Urothelium cell line (cell line): ENCODE data around the gene OVCA2.

ENCODE experiments used
- DNase-seq: peaks from one replicate; pipeline ENCODE4 v3.0.0; 2011; ENCODE audit warnings: low spot score, mixed read lengths
- FAIRE-seq: peaks from 2 replicates; lab custom pipeline; 2011; peaks lifted over from hg19 to GRCh38; lab: Jason Lieb, UNC

The OVCA2 gene

DNA sequence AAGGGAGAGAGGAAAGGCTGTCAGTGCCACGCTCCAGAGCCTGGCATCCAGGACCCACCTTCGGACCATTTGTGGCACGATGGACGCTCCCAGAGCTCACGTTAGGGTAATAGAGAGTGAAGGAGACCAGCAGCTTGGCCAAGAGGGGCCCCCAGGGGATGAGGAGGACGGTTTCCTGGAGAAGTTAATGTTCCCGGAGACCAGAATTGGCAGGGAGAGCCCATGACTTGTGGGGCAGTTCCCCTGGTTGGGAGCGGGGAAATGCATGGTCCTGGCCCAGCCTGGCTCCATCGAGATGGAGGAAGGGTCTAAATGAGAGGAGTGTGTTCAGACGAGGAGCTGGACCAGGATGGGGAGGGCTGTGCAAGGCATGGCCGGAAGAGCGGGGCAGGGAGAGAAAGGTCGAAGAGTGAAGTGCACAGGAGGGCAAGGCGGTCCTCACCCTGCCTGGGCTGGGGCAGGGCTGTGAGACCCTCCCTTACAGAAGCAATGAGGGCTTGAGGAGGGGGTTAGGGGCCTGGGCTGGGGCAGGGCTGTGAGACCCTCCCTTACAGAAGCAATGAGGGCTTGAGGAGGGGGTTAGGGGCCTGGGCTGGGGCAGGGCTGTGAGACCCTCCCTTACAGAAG, 10.2 kb downstream of the OVCA2 start:
- DNase-seq = no peak
- FAIRE-seq = no peak

- DNase-seq (no peak), FAIRE-seq (no peak)
These were observed 11.8 kb downstream of the OVCA2 start for GRCh38 chr17:2053380-2054261.

DNA sequence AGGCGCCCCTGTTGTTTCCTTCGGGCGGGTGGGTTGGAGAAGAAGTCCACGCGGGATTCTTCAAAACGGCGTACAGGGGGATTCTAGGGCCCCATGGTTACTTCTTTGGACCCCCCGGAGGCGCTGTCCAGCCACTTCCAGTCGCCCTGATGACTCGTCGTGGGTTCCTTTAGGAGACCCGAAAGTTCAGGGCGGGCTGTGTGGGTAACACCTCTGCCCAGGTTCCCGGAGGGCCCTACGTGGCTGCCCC, 12.4 kb downstream of the OVCA2 start:
- DNase-seq = no peak
- no peak for FAIRE-seq

- DNase-seq (no peak), FAIRE-seq (no peak)
These were observed 12.9 kb downstream of the OVCA2 start, which contains the start of gene HIC1 for GRCh38 chr17:2054512-2055291. TSS of gene HIC1 (plus strand) at chr17:2055103. CDS start at chr17:2056691, 1,588 bp downstream.

DNA sequence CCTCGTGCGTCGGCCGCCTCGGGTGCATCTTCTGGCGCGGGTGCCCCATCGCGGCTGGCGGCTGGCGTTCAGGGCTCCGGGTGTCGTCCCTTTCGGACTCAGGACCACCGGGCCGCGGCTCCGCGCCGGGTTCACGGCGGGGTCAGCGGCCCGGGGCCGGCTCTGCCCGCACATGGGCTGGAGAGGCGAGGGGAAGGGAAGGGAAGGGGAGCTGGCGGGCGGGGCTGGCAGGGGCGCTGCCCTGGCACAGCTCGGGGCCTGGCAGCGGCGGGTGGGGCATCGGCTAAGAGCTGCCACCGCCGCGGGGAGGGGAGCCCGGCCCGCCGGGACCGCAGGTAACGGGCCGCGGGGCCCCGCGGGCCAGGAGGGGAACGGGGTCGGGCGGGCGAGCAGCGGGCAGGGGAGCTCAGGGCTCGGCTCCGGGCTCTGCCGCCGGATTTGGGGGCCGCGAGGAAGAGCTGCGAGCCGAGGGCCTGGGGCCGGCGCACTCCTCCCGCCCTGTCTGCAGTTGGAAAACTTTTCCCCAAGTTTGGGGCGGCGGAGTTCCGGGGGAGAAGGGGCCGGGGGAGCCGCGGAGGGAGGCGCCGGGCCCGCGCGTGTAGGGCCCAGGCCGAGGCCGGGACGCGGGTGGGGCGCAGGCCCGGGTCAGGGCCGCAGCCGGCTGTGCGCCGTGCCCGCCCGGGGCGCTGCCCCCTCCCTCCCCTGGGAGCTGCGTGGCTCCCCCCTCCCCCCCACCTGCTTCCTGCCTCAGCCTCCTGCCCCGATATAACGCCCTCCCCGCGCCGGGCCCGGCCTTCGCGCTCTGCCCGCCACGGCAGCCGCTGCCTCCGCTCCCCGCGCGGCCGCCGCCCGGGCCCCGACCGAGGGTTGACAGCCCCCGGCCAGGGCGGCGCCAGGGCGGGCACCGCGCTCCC, 13.7 kb downstream of the OVCA2 start:
- no peak for DNase-seq
- no peak for FAIRE-seq

GRCh38 chr17:2056206-2057174, 14.7 kb downstream of the OVCA2 start:
- FAIRE-seq = no peak
- no peak for DNase-seq

GRCh38 chr17:2057175-2057759, 15.4 kb downstream of the OVCA2 start:
- no peak for FAIRE-seq
- DNase-seq = no peak

DNA sequence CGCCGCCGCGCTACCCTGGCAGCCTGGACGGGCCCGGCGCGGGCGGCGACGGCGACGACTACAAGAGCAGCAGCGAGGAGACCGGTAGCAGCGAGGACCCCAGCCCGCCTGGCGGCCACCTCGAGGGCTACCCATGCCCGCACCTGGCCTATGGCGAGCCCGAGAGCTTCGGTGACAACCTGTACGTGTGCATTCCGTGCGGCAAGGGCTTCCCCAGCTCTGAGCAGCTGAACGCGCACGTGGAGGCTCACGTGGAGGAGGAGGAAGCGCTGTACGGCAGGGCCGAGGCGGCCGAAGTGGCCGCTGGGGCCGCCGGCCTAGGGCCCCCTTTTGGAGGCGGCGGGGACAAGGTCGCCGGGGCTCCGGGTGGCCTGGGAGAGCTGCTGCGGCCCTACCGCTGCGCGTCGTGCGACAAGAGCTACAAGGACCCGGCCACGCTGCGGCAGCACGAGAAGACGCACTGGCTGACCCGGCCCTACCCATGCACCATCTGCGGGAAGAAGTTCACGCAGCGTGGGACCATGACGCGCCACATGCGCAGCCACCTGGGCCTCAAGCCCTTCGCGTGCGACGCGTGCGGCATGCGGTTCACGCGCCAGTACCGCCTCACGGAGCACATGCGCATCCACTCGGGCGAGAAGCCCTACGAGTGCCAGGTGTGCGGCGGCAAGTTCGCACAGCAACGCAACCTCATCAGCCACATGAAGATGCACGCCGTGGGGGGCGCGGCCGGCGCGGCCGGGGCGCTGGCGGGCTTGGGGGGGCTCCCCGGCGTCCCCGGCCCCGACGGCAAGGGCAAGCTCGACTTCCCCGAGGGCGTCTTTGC, 16.2 kb downstream of the OVCA2 start:
- DNase-seq (no peak), FAIRE-seq (no peak)

GRCh38 chr17:2058586-2059546, 17.0 kb downstream of the OVCA2 start:
- no peak for DNase-seq
- no peak for FAIRE-seq

- DNase-seq = no peak
- FAIRE-seq = no peak
These were observed 17.9 kb downstream of the OVCA2 start for GRCh38 chr17:2059547-2060384.

- DNase-seq (no peak), FAIRE-seq (no peak)
These were observed 18.5 kb downstream of the OVCA2 start for GRCh38 chr17:2060385-2060658.

DNA sequence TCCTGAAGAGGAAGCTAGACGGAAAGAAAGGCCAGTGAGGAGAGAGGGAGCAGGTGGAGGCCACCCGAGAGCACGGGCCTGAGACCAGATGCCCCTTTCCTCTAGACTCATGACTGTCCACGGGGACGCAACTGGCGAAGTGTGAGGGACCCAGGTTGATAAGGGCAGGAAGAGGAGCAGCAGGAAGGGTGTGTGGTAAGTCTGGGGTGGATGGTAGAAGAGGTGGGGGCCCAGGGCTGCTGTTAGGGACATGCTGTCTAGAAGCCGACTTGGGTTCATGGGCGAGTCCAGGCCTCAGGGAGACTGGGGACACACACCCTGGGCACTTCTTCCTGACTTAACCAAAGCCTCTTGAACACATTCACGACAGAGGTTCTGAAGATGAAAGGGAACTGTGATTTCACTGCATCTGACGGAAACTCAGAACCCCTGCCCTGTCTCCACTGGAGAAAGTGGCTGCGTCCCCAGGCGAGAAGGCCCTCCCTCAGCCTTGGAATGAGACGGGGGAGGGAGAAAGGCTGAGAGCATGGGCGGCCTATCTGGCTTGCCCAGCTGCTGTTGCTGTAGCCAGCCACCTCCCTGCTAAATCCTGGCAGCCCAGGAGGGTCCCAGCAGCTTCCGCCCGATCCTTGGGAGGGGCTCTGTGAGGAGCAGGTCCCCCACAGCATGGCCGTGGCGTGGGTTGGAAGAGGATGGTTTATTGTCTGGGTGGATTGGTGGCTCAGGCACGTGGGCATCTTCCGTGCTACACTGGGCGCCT, 19.0 kb downstream of the OVCA2 start:
- FAIRE-seq = no peak

GRCh38 chr17:2061441-2061958, 19.7 kb downstream of the OVCA2 start:
- FAIRE-seq = no peak
- no peak for DNase-seq

More for the DNA sequence above, 19.0 kb downstream of the OVCA2 start:
- DNase-seq = no peak

DNA sequence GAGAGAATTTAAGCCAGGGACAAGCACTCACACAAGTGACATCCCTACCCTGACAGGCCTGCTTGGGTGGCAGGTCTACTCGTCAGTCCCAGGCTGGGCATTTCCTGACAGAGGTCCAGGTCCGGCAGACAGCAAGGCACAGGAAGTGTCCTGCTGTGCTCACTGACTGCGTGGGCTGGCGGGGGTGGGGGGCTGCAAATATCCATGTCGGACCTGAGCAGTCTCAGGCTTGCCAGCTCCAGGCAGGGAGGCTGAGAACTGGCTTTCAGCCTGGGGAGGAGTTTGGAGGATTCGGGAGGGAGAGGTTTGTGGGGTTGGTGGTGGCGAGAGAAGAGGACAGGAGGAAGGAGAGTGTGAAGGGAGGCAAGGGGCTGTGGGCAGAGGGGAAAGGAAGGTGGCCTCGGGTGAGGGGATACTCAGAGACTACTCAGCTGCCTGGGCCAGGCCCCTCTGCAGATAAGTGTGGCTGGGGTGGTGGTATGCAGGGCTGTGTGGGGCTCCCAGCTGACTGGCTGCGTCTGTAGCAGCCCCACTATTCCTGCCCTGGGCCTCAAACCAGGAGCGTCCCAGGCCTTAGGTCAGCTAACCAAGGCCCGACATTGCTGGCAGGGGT, 20.9 kb downstream of the OVCA2 start:
- FAIRE-seq = no peak
- no peak for DNase-seq
